Activated CD4-positive, alpha-beta memory T cell treated with anti-CD3 and anti-CD28 coated beads, Interleukin-2, amount 10 ng/mL, durations not matched to agents 7 days and 5 days (primary cell): ENCODE results near the gene PAX8. TPM values are rescaled to one million over a fixed set of nuclear protein-coding genes. Genes with fewer than 3 reads are reported as not detected.

ENCODE experiments used
- CTCF ChIA-PET: fragments of 350-600 bp; sonication (Branson Sonifier 250); formaldehyde crosslinking; loops from one replicate; lab custom pipeline; 2021; ENCODE audit warnings: antibody characterized with exemption, inconsistent platforms; lab: Charles Lee
- POLR2A ChIA-PET: fragments of 350-600 bp; sonication (Branson Sonifier 250); formaldehyde crosslinking; loops from one replicate; lab custom pipeline; 2021; ENCODE audit warnings: antibody characterized with exemption; lab: Charles Lee
- DNase-seq: peaks from one replicate; pipeline ENCODE4 v3.0.0-alpha.2; 2020
- H3K27ac Mint-ChIP-seq: one replicate; pipeline ENCODE4 v1.8.0; 2021; ENCODE audit warnings: mild to moderate bottlenecking, mixed read lengths
- H3K27me3 Mint-ChIP-seq: one replicate; pipeline ENCODE4 v1.8.0; 2021; ENCODE audit warnings: mixed read lengths
- H3K36me3 Mint-ChIP-seq: one replicate; pipeline ENCODE4 v1.8.0; 2021; ENCODE audit warnings: low read depth, mixed read lengths
- H3K4me1 Mint-ChIP-seq: one replicate; pipeline ENCODE4 v1.8.0; 2021; ENCODE audit warnings: mixed read lengths
- H3K4me3 Mint-ChIP-seq: one replicate; pipeline ENCODE4 v1.8.0; 2021; ENCODE audit warnings: mild to moderate bottlenecking, mixed read lengths
- H3K9me3 Mint-ChIP-seq: one replicate; pipeline ENCODE4 v1.8.0; 2021; ENCODE audit warnings: mixed read lengths
- total RNA-seq, 2 experiments: library from RNA; stranded (reverse); gene quantifications; one replicate each; pipeline ENCODE4 v1.2.3, GENCODE V29; 2021

PAX8 gene
- total RNA-seq, 2 experiments from 2014 or later = 1.7 TPM

DNA sequence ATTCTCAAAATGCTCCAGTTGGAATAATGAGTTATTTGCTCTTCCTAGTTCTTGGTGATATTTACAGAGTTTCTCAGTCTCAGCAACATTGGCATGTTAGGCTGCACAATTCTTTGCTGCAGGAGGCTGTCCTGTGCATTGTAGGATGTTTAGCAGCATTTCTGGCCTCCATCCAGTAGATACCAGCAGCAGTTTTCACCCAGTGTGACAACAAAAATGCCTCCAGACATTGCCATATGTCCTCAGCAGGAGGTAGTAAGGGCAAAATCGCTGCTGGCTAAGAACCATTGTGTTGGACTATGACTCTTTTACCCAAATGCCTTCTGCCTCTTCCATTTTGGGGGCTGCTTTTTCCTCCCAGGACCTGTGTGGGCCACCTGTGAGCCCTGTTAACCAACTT is 50.4 kb downstream of the PAX8 start:
- Mint-ChIP-seq H3K27ac (no peak overlapping the region), H3K9me3 (no peaks in the 10 kb centered on the region), H3K36me3 (no peaks in the 10 kb centered on the region), H3K27me3 (peaks cover 4% of the 10 kb centered on the region), H3K4me1 (peaks cover 40% of the 10 kb centered on the region), H3K4me3 (no peak overlapping the region)
- no peak for DNase-seq
- CTCF ChIA-PET = interaction anchor here (1.2 to 1.4 kb wide), 2 partner anchors 24 to 92 kb away, joined by 4 to 5 read pairs; no protein-coding TSS in a partner anchor
- POLR2A ChIA-PET = no interaction called here

DNA sequence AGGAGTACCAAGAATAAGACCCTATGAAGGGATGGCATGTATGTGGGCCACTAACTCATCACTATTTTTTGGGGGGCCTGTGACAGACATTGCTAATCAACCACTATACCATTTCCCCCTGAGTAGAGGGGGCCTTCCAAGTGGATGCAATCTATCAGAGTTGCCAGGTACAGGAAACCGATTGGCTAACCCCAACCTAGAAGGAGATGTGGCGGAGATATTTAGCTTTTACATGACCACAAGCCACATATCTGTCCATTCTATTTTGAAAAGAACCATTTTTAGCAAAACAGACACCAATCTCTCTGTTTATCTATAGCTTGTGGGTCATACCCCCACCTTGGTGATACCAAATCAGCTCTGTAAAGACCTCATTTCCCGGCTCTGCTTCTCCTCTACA is 51.0 kb downstream of the PAX8 start:
- CTCF ChIA-PET = interaction anchor here (0.9 to 1.4 kb wide), 5 partner anchors 21 to 148 kb away, joined by 3 to 5 read pairs (median 4); no protein-coding TSS in a partner anchor
- Mint-ChIP-seq H3K4me1 (peaks cover 39% of the 10 kb centered on the region), H3K36me3 (no peaks in the 10 kb centered on the region), H3K27me3 (peaks cover 2% of the 10 kb centered on the region), H3K4me3 (no peak overlapping the region), H3K27ac (no peak overlapping the region), H3K9me3 (no peaks in the 10 kb centered on the region)
- DNase-seq = no peak
- POLR2A ChIA-PET = no interaction called here

DNA sequence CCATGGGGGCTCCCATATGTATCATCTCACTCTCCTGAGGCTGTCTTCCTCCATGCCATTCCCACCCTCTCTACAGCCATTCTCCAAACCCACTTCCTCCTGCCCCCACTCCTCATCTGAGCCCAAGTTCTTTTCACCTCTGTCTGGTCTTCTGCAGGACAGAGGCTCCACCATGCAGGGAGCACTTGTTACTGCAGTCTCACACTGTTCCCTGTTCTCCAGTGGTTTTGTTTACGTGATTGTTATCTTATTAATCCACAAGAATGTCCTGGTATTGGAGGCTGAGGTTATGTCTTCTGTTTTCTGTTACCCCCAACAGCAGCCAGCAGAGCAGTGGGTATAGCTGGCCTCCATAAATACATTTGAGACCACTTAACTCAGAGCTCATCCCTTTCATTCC is 51.4 kb downstream of the PAX8 start:
- Mint-ChIP-seq H3K27me3 (peaks cover 2% of the 10 kb centered on the region), H3K4me3 (no peak overlapping the region), H3K4me1 (peaks cover 39% of the 10 kb centered on the region), H3K27ac (no peak overlapping the region), H3K9me3 (no peaks in the 10 kb centered on the region), H3K36me3 (no peaks in the 10 kb centered on the region)
- ChIA-PET CTCF (interaction anchor here (0.9 to 1.4 kb wide), 5 partner anchors 22 to 147 kb away, joined by 3 to 5 read pairs (median 4); no protein-coding TSS in a partner anchor), POLR2A (no interaction called here)
- DNase-seq = no peak

DNA sequence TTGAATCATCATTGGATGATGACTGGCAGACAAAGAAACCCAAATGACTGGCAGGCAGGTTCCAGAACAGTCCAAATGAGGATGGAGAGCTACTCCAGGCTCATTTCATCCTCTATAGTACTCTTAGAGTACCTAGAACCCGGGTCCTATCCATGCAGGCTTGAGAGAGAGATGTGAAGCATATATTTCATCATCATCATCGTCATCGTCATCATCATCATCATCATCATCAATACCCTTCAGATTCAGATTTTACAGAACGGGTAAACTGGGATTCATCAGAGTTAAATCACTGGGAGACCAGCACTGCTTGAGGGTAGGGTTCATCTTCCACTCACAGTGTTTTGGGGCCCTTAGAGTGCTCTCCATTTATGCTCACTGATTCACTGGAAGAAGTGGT is 52.3 kb downstream of the PAX8 start:
- CTCF ChIA-PET = interaction anchor here (0.9 kb wide), 1 partner anchor 88 kb away, joined by 3 read pairs; no protein-coding TSS in a partner anchor
- no peaks in the 10 kb centered on the region for H3K36me3 Mint-ChIP-seq
- H3K27me3 Mint-ChIP-seq = peaks cover 4% of the 10 kb centered on the region
- no peak for DNase-seq
- H3K4me1 Mint-ChIP-seq = peaks cover 35% of the 10 kb centered on the region
- no peak overlapping the region for H3K4me3 Mint-ChIP-seq
- POLR2A ChIA-PET = no interaction called here
- H3K9me3 Mint-ChIP-seq = no peaks in the 10 kb centered on the region
- H3K27ac Mint-ChIP-seq = no peak overlapping the region

DNA sequence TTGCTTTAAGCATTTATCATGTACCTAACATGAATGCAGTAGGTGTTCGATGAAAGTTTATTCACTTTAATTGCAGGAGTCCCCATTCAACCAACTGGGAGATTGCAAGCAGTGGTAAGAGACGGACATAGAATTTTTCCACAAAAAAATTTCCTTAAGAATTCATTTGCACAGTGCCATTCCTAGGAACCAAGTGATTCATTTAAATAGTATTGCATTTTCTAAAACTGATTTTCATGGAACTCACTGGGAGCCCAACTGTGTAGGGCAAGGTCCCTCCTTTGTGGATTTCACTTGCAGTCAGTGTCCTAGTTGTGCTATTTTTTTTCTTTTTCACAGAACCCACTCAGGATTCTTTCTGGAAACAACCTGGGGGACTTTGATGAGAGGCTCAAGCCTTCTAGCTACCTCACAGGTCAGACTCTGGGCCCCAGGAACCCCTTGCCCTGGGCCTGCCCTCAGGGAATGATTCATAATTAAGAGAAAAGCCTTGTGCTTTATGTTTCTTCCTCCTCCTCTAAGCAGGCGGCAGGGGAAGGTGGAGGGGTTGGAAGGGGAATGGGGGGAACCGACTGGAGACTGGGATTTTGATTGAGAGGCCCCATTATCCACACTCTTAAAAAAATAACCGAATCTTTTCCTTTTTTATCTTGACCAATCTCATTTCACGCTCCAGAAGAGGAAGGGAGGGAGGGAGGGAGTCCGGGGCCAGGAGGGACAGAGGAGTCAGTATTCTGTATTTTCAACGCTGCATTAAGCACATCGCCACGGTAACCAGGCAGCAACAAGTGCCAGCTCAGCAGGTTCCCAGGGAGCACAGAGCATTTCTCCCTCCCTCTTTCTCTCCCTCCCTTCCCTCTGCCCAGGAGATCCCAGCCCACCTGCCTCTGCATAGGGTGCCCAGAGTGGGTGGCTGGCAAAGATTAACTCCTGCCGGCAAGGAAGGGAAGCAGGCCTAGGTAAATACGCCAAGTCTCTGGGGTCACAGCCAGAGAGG is 53.2 kb downstream of the PAX8 start:
- DNase-seq = no peak
- no peak overlapping the region for H3K4me3 Mint-ChIP-seq
- no peak overlapping the region for H3K27ac Mint-ChIP-seq
- H3K4me1 Mint-ChIP-seq = peaks cover 30% of the 10 kb centered on the region
- no peaks in the 10 kb centered on the region for H3K9me3 Mint-ChIP-seq
- CTCF ChIA-PET = no interaction called here
- H3K27me3 Mint-ChIP-seq = peaks cover 4% of the 10 kb centered on the region
- H3K36me3 Mint-ChIP-seq = no peaks in the 10 kb centered on the region
- POLR2A ChIA-PET = interaction anchor here (1.1 kb wide), 1 partner anchor 10 kb away, joined by 3 read pairs; no protein-coding TSS in a partner anchor

DNA sequence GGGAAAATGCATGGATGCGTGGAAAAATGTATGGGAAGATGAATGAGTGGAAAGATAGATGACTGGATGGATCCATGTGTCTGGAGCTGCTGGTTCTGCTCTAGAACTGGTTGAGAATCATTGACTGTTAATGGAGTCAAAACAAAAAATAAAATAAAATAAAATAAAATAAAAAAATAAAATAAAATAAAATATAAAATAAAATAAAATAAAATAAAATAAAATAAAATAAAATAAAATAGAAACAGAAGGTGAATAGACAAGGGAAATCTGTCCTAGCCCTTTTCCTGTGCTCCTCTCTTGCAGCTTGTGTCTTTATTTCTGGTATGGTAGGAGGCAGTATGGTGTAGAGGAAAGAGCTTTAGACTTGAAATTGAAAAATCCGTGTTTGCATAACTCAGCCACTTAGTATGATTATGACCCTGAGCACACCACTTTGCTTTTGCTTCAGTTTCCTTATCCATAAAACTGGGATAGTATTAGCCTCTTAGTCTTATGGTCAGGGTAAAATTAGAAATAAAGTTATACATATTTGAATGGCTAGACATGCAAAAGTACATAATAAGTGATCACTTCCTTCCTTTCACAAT is 54.0 kb downstream of the PAX8 start:
- no peak overlapping the region for H3K4me3 Mint-ChIP-seq
- no peak overlapping the region for H3K27ac Mint-ChIP-seq
- no peaks in the 10 kb centered on the region for H3K9me3 Mint-ChIP-seq
- peaks cover 26% of the 10 kb centered on the region for H3K4me1 Mint-ChIP-seq
- DNase-seq = no peak
- H3K36me3 Mint-ChIP-seq = no peaks in the 10 kb centered on the region
- ChIA-PET CTCF (no interaction called here), POLR2A (interaction anchor here (1.1 kb wide), 1 partner anchor 10 kb away, joined by 3 read pairs; no protein-coding TSS in a partner anchor)
- H3K27me3 Mint-ChIP-seq = peaks cover 4% of the 10 kb centered on the region

DNA sequence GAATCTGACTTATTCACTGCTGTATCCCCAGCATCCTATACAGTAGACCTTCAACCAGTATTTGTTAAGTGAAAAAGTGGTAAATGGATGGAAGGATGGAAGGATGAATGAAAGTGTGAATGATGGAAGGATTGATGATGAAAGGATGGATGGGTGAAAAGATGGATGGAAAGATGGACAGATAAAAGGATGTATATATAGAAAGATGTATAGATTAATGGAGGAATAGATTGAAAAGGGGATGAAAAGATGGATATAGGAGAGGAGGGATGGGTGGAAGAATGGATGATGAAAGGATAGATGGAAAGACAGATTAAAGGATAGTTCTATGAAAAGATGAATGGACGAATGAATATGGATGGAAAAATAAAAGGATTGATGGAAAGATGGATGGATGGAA is 54.9 kb downstream of the PAX8 start:
- Mint-ChIP-seq H3K4me3 (no peak overlapping the region), H3K27me3 (peaks cover 4% of the 10 kb centered on the region), H3K4me1 (peaks cover 20% of the 10 kb centered on the region), H3K27ac (no peak overlapping the region), H3K36me3 (no peaks in the 10 kb centered on the region), H3K9me3 (no peaks in the 10 kb centered on the region)
- no peak for DNase-seq
- CTCF ChIA-PET = no interaction called here
- POLR2A ChIA-PET = no interaction called here

DNA sequence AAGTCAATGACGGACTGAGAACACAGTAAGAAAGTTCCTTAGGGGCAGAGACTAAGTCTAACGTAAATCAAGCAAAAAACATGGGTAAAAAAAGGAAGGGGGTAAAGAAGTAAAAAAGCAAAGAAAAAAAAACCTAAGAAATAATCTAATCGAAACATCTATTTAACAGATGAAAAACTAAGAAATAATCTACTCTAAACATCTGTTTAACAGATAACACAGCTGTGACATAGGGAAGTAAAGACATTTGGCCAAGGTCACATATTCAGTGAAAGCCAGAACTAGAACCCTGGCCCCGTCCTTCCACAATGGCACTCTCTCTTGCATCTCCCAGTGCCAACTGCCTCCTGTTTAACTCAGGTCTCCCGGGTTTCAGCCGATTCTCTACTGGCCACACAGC is 56.9 kb downstream of the PAX8 start:
- H3K9me3 Mint-ChIP-seq = no peaks in the 10 kb centered on the region
- no peak overlapping the region for H3K4me3 Mint-ChIP-seq
- H3K4me1 Mint-ChIP-seq = peaks cover 22% of the 10 kb centered on the region
- POLR2A ChIA-PET = interaction anchor here (1.1 to 1.4 kb wide), 3 partner anchors 9 to 30 kb away, joined by 3 to 7 read pairs (median 4); no protein-coding TSS in a partner anchor
- no peaks in the 10 kb centered on the region for H3K36me3 Mint-ChIP-seq
- CTCF ChIA-PET = interaction anchor here (0.7 to 2.3 kb wide), 4 partner anchors 18 to 84 kb away, joined by 3 to 11 read pairs (median 4); no protein-coding TSS in a partner anchor
- H3K27ac Mint-ChIP-seq = no peak overlapping the region
- no peak for DNase-seq
- peaks cover 4% of the 10 kb centered on the region for H3K27me3 Mint-ChIP-seq

DNA sequence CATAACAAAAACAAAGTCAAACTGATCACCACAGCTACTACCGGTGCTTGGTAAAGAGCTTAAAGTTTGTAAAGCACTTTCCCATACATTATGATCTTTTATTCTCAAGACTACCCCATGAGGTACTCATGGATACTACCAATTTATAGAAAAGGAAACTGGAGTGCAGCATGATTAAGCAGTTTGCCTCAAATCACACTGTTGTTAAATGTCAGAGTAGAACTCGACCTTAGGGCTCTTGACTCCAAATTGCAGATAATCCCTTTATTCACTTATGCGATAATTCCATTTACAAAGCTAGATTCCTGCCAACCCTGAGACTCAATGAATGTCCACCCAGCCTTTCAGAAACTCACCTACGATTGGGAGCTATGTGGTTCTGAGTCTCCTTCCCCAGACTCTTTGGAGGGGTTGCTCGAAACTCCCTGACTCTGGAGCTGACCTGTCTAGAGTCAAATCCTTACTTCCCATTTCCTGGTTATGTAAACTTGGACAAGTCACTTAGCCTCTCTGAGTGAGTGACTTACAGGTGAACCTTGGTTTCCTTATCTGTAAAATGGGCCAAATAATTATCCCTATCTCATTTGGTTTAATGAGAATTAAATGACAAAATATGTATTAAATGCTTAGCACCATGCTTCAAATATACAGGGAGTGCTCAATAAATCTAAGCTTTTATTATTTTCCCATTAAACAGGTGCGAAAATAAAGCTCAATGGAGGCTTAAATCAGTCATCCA is 57.6 kb downstream of the PAX8 start:
- H3K36me3 Mint-ChIP-seq = no peaks in the 10 kb centered on the region
- no peak overlapping the region for H3K4me3 Mint-ChIP-seq
- ChIA-PET CTCF (interaction anchor here (0.9 to 2.3 kb wide), 6 partner anchors 9 to 141 kb away, joined by 3 to 11 read pairs (median 3); no protein-coding TSS in a partner anchor), POLR2A (interaction anchor here (1.3 to 1.4 kb wide), 2 partner anchors 10 to 14 kb away, joined by 4 to 7 read pairs; no protein-coding TSS in a partner anchor)
- no peak overlapping the region for H3K27ac Mint-ChIP-seq
- H3K4me1 Mint-ChIP-seq = peaks cover 22% of the 10 kb centered on the region
- DNase-seq = no peak
- H3K9me3 Mint-ChIP-seq = no peaks in the 10 kb centered on the region
- H3K27me3 Mint-ChIP-seq = peaks cover 4% of the 10 kb centered on the region

DNA sequence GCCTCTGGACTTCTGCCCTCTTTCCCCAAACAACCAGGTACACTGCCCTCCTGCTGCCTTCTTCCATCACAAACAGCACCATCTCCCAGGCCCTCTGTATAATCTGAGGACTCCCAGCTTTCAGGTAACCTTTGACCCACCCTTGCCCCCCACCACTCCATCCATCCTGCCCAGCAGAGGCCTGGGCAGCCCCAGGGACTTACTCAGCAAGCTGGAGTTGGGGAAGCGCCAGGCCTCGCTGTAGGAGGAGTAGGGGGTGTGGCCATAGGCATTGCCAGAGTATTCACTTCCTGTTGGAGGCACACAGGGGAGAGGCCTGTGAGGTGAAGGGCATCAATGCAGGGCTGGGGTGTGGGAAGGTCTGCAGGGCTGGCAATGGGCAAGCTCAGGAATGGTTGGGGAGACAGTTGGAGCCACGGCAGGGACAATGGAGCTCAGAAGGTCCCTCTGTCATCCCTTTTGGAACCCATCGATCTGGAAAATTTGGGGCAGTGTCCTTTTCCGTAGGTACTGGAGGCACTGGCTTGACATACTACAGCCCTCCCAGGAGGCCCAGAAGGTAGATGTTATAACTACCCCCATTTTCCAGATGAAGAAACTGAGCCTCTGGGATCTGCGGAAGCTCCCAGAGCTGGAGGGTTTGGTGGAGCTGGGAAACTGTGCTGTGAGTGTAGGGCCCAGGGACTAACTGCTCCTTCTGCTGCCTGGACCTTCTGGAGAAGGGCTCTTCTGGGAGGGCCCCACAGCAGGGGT is 58.7 kb downstream of the PAX8 start:
- Mint-ChIP-seq H3K27ac (no peak overlapping the region), H3K4me3 (no peak overlapping the region), H3K27me3 (peaks cover 4% of the 10 kb centered on the region), H3K4me1 (peaks cover 22% of the 10 kb centered on the region), H3K36me3 (no peaks in the 10 kb centered on the region), H3K9me3 (no peaks in the 10 kb centered on the region)
- CTCF ChIA-PET = interaction anchor here (0.9 to 2.3 kb wide), 4 partner anchors 11 to 140 kb away, joined by 3 to 11 read pairs (median 3); no protein-coding TSS in a partner anchor
- DNase-seq = no peak
- POLR2A ChIA-PET = no interaction called here

DNA sequence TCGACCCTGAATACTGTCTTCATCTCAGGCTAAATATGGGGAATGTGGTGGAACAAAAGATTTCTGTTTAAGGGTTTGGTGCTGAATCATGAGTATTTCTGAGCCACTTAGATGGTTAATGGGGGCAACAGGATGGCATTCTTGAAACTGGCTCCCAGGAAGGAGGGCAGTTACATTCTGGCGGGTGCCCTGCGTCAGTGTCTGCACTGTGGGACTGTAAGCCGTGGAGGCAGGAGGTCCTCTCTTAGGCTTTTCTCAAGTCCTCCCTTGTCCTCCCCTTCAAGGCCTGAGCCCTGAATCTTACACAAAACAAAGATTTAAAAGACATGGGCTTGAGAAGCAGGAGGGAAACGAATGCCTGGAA is 59.2 kb downstream of the PAX8 start:
- no peaks in the 10 kb centered on the region for H3K9me3 Mint-ChIP-seq
- POLR2A ChIA-PET = no interaction called here

DNA sequence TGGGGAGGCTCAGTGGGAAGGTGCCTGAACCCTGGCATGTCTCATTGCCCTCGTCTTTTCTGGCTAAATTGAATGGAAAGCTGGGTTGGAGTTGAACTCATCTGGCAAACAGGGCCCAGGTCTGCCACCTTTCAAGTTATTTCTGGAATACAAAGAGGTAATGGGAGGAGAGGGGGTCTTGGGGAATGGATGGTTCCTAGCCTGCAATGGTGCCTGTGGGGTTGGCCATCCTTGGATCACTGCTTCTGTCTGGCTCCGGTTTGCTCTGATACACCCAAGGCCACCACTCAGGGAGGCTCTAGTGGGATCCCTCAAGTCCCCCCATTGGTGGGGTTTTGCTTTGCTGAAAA is 59.7 kb downstream of the PAX8 start:
- peaks cover 2% of the 10 kb centered on the region for H3K27me3 Mint-ChIP-seq
- POLR2A ChIA-PET = no interaction called here
- H3K9me3 Mint-ChIP-seq = no peaks in the 10 kb centered on the region
- no peak overlapping the region for H3K27ac Mint-ChIP-seq
- DNase-seq = no peak
- H3K36me3 Mint-ChIP-seq = no peaks in the 10 kb centered on the region
- peaks cover 22% of the 10 kb centered on the region for H3K4me1 Mint-ChIP-seq
- CTCF ChIA-PET = no interaction called here
- H3K4me3 Mint-ChIP-seq = no peak overlapping the region

More for the DNA sequence above, 59.2 kb downstream of the PAX8 start:
- Mint-ChIP-seq H3K4me3 (no peak overlapping the region), H3K36me3 (no peaks in the 10 kb centered on the region), H3K27ac (no peak overlapping the region), H3K27me3 (peaks cover 3% of the 10 kb centered on the region), H3K4me1 (peaks cover 22% of the 10 kb centered on the region)
- CTCF ChIA-PET = interaction anchor here (2.3 kb wide), 1 partner anchor 15 kb away, joined by 11 read pairs; no protein-coding TSS in a partner anchor
- no peak for DNase-seq
